ENCODE results near the gene PTPDC1. TPM values are rescaled to one million over a fixed set of nuclear protein-coding genes. Genes with fewer than 3 reads are reported as not detected.

The PTPDC1 gene
- total RNA-seq, 1 donor from 2014 or later, result 7.9 TPM

GRCh38 chr9:94096819-94097577, 12.7 kb downstream of the PTPDC1 start:
- Histone ChIP-seq H3K36me3 (ENCODE audit: control insufficient read depth, insufficient read depth, low read length) (no peaks in the 10 kb centered on the region), H3K27me3 (ENCODE audit: control insufficient read depth, insufficient read depth, low read length) (no peaks in the 10 kb centered on the region), H3K4me3 (ENCODE audit: low read depth, low read length) (no peak overlapping the region)
- FAIRE-seq (no peak), DNase-seq (ENCODE audit: low read depth) (peak; percentile 89)
- no peak for TF ChIP-seq CTCF (IDR thresholded peaks at IDR 0.05; ENCODE audit: insufficient read depth, low read length, severe bottlenecking)

GRCh38 chr9:94097788-94098414, 13.6 kb downstream of the PTPDC1 start:
- H3K27me3 ChIP-seq (ENCODE audit: control insufficient read depth, insufficient read depth, low read length), result no peaks in the 10 kb centered on the region
- no peaks in the 10 kb centered on the region for H3K36me3 ChIP-seq (ENCODE audit: control insufficient read depth, insufficient read depth, low read length)
- TF ChIP-seq CTCF (IDR thresholded peaks at IDR 0.05; ENCODE audit: insufficient read depth, low read length, severe bottlenecking), result no peak
- peak; percentile 83 for FAIRE-seq
- no peak overlapping the region for H3K4me3 ChIP-seq (ENCODE audit: low read depth, low read length)
- peak; percentile 90 for DNase-seq (ENCODE audit: low read depth)

- DNase-seq (ENCODE audit: low read depth) (no peak), FAIRE-seq (no peak)
- H3K36me3 ChIP-seq (ENCODE audit: control insufficient read depth, insufficient read depth, low read length), result no peaks in the 10 kb centered on the region
- H3K27me3 ChIP-seq (ENCODE audit: control insufficient read depth, insufficient read depth, low read length), result no peaks in the 10 kb centered on the region
- TF ChIP-seq CTCF (IDR thresholded peaks at IDR 0.05; ENCODE audit: insufficient read depth, low read length, severe bottlenecking), result no peak
- H3K4me3 ChIP-seq (ENCODE audit: low read depth, low read length), result no peak overlapping the region
Measured at GRCh38 chr9:94100152-94100879, 16.1 kb downstream of the PTPDC1 start.

- Histone ChIP-seq H3K4me3 (ENCODE audit: low read depth, low read length) (no peak overlapping the region), H3K27me3 (ENCODE audit: control insufficient read depth, insufficient read depth, low read length) (no peaks in the 10 kb centered on the region), H3K36me3 (ENCODE audit: control insufficient read depth, insufficient read depth, low read length) (no peaks in the 10 kb centered on the region)
- no peak for DNase-seq (ENCODE audit: low read depth)
- no peak for FAIRE-seq
- no peak for TF ChIP-seq CTCF (IDR thresholded peaks at IDR 0.05; ENCODE audit: insufficient read depth, low read length, severe bottlenecking)
Measured at GRCh38 chr9:94101162-94101853, 17.0 kb downstream of the PTPDC1 start.

DNA sequence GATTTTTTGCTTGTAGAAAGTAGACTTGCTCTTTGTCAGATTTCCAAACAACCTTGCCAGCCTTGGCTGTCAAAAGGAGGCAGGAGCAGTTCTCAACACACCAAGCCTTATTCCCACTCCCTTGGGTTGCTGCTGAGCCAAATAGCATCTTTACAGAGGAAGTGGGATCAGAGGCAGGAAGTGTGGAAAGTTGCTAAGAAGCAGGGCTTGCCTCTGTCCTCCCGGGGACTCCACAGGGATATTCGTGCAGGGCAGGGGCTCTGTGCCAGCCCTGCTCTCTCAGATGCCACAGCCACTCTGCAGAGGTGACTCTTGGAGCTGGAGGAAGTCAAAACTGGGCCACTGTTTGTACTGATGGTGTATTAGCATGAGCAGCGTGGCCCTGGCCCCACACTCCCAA, 24.3 kb downstream of the PTPDC1 start:
- H3K27me3 ChIP-seq (ENCODE audit: control insufficient read depth, insufficient read depth, low read length), result no peaks in the 10 kb centered on the region
- FAIRE-seq (no peak), DNase-seq (ENCODE audit: low read depth) (no peak)
- no peak for TF ChIP-seq CTCF (IDR thresholded peaks at IDR 0.05; ENCODE audit: insufficient read depth, low read length, severe bottlenecking)
- H3K36me3 ChIP-seq (ENCODE audit: control insufficient read depth, insufficient read depth, low read length), result no peaks in the 10 kb centered on the region
- no peak overlapping the region for H3K4me3 ChIP-seq (ENCODE audit: low read depth, low read length)

Measured in bronchial epithelial cell (primary cell).